GM19328 (cell line): ENCODE results near the gene PYGL.

ENCODE experiments used
- ATAC-seq: cut with Tn5 transposase; IDR thresholded peaks from one replicate; pipeline ENCODE4 v1.9.1; 2021; ENCODE audit warnings: mild to moderate bottlenecking, moderate library complexity; ENCODE audit not compliant: unreplicated experiment

PYGL gene

GRCh38 chr14:50875359-50876070 is 68.8 kb downstream of the PYGL start:
- ATAC-seq: peak; percentile 93

DNA sequence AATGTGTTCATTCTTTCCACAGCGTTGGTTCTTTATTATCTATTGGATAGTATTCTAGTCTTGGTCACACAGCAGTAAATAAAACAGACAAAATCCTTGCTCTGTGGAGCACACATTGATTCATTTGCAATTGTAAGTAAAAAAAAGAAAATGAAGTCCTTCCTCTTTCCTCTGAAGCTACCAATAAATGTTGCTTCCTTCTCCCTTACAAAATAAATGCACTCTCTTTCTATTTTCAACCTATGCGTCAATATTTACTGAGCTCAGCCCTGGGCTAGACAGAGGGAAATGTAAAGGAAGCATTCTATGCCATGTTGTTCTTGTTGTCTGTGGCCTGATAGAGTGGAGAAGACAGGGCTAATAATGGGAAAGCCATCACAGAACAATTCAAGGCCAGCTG is 69.5 kb downstream of the PYGL start:
- no peak for ATAC-seq

- ATAC-seq: no peak
Measured at GRCh38 chr14:50871914-50872732, 72.2 kb downstream of the PYGL start, which contains the start of gene ABHD12B. TSS of gene ABHD12B (plus strand) at chr14:50872053. CDS start at chr14:50872175, 122 bp downstream.

DNA sequence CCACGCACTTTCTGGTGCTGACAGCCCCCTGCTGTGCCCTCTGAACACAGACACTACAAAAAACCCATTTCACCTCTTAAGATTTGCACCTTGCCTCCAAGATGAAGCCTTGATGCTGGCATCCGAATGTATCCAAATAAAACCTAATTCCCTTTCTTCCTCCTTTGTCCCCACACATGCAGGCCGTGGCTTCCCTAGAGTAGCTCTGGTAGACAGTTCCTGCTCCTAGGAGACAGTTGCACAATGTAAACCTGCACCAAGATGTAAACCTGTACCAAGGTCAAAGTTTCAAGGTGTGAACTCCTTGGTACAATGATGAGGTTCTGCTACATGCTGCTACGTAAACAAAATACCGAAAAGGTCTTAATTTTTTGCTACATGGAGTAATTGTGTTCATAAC is 73.1 kb downstream of the PYGL start:
- no peak for ATAC-seq

DNA sequence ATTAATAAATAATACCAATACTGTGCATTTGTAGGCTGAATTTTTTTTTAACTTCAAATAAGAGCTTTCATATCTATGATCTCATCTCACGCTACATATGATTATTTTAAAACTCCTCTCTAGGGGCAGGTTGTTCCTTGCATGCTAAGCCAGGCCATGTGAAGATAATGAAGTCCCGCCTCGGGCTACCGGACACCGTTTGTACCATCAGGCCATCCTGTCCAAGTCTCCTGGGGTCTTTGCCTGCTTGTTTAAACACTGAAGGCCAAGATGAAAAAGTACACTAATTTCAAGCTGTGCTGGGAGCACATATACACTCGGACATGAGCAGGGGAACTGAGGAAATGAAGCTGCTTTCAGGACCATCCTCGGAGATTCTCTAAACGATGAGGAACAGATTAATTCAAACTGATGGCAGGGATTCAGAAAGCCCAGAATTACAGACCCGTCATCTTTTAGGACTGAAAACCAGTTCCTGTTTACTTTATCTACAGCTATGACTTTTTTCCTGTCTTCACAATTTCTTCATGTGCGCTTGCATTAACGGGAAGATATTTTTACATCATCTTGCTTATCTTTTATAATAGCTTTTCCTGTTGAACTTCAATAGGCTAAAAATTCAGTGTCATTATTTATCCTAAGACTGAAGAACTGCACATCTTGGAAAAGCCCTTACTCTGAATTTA is 78.7 kb downstream of the PYGL start:
- no peak for ATAC-seq

GRCh38 chr14:50864946-50865345 is 79.3 kb downstream of the PYGL start:
- ATAC-seq: no peak

DNA sequence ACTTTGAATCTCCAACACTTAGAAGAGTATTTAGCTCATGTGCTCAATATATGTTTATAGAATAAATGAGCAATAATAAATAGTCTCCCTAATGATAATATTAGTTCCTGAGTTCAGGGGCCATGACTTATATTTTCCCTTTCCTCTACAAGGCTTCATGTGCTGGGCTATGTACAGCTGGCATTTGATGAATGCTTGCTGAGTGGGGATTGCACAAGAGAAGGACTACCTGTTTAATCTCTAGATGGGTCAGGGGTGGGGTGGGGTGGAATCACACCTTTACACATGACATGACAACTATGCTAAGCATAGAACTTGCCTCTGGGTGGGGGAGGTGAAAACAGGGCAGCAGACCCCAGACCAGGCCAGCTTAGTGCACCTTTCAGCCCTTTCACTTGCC is 80.0 kb downstream of the PYGL start:
- no peak for ATAC-seq

DNA sequence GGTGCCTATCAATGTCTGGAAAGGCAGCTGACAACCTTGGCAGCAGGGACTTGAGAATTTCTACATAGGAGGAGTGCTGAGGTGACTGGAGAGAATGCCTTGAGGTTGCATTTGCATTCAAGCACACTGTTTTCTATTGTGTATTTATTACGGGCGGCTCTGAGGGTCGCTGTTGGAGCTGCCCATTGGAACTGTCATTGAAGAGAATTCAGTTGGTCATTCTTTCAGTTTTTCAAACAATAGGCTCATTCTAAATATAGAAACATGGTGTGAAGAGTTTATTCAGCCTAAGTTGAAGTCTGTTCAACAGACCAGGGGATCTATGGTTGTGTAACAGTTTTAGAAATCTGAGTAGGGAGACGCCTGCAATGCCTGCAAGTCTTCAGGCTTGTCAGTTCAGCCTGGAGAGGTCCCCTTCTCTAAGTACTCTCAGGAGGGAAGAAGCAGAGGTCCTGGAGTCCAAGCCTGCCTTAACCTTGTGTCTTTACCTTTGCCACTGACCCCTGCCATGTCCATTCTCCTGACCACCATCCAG is 82.2 kb downstream of the PYGL start:
- no peak for ATAC-seq

GRCh38 chr14:50860478-50861086 is 83.7 kb downstream of the PYGL start:
- ATAC-seq: no peak

DNA sequence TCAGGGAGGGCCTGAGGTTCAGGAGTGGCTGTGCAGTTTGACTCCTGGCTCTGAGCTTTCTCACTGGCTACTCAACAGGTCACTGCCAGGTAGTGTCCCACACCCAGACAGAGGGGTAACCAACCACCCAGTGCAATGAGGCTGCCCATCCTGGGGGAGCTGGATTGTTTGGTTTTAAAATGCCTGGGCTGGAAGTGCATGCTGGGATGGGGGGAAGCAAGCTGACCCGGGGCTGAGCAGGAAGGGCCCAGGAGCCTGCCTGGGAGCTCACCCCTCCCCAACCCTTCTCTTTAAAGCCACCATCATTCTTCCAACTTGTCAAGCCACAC is 85.0 kb downstream of the PYGL start:
- ATAC-seq: peak; percentile 13

- no peak for ATAC-seq
Measured at GRCh38 chr14:50856660-50857059, 87.6 kb downstream of the PYGL start.

GRCh38 chr14:50855558-50855957 is 88.7 kb downstream of the PYGL start:
- ATAC-seq: no peak
